Mesothelial cell of epicardium (in vitro differentiated cells): ENCODE results near the gene KRTAP6-1. TPM values are rescaled to one million over a fixed set of nuclear protein-coding genes. Genes with fewer than 3 reads are reported as not detected.

Experiments used
- DNase-seq, 2 experiments: peaks; one replicate each; pipeline ENCODE4 v3.0.0; 2021; ENCODE audit warnings: low spot score in 2 of 2; ENCODE audit not compliant: unreplicated experiment in 2 of 2
- H3K27ac Mint-ChIP-seq: 2 replicates; pipeline ENCODE4 v1.8.0; 2021; ENCODE audit warnings: mixed read lengths
- H3K27me3 Mint-ChIP-seq: 2 replicates; pipeline ENCODE4 v1.8.0; 2021; ENCODE audit warnings: low read depth, mixed read lengths
- H3K36me3 Mint-ChIP-seq: 2 replicates; pipeline ENCODE4 v1.8.0; 2021; ENCODE audit warnings: mixed read lengths
- H3K4me1 Mint-ChIP-seq: 2 replicates; pipeline ENCODE4 v1.8.0; 2021; ENCODE audit warnings: mixed read lengths
- H3K4me3 Mint-ChIP-seq: 2 replicates; pipeline ENCODE4 v1.8.0; 2021; ENCODE audit warnings: mild to moderate bottlenecking, moderate library complexity, mixed read lengths
- H3K9me3 Mint-ChIP-seq: 2 replicates; pipeline ENCODE4 v1.8.0; 2021; ENCODE audit warnings: mixed read lengths
- total RNA-seq: library from RNA; stranded (reverse); gene quantifications from 3 replicates; pipeline ENCODE4 v1.2.1, GENCODE V29; 2021
- TF ChIP-seq, protein P1 (sequence below): fragments of 200-600 bp; sonication (generic); IDR thresholded peaks from one replicate; pipeline ENCODE4 v1.5.0; 2021; ENCODE audit warnings: antibody characterized with exemption; ENCODE audit not compliant: unreplicated experiment

KRTAP6-1 gene
- total RNA-seq, 1 donor from 2014 or later = not detected

DNA sequence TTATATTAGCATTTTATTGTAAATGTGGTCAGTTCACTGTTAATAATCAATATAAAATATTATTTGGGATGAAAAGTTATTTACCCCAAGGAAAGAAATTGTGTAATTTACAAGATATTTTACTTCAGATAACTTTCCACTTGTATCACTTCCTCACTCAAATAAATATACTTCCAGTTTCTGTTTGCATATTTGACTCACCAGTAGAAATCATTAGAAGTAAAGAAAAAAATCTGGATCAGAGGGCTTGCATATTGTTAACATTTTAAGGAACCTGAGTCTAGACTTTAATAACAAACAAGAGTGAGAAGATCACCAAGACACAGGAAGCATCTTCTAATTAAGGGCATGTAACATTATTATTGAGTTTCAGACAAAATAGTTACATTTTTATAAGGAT, 6.3 kb upstream of the KRTAP6-1 start:
- Mint-ChIP-seq H3K4me1 (no peaks in the 10 kb centered on the region), H3K4me3 (no peak overlapping the region), H3K27me3 (no peaks in the 10 kb centered on the region), H3K9me3 (peaks cover 56% of the 10 kb centered on the region), H3K36me3 (no peaks in the 10 kb centered on the region), H3K27ac (no peak overlapping the region)
- no peak for DNase-seq
- TF ChIP-seq, protein P1, sequence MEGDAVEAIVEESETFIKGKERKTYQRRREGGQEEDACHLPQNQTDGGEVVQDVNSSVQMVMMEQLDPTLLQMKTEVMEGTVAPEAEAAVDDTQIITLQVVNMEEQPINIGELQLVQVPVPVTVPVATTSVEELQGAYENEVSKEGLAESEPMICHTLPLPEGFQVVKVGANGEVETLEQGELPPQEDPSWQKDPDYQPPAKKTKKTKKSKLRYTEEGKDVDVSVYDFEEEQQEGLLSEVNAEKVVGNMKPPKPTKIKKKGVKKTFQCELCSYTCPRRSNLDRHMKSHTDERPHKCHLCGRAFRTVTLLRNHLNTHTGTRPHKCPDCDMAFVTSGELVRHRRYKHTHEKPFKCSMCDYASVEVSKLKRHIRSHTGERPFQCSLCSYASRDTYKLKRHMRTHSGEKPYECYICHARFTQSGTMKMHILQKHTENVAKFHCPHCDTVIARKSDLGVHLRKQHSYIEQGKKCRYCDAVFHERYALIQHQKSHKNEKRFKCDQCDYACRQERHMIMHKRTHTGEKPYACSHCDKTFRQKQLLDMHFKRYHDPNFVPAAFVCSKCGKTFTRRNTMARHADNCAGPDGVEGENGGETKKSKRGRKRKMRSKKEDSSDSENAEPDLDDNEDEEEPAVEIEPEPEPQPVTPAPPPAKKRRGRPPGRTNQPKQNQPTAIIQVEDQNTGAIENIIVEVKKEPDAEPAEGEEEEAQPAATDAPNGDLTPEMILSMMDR = no peak

GRCh38 chr21:30616125-30616524, 2.4 kb upstream of the KRTAP6-1 start, which contains the start of gene KRTAP20-1:
TSS of gene KRTAP20-1 (plus strand) at chr21:30616425. CDS start at chr21:30616455, 30 bp downstream.
- peaks cover 53% of the 10 kb centered on the region for H3K9me3 Mint-ChIP-seq
- TF ChIP-seq, protein P1 = no peak
- no peaks in the 10 kb centered on the region for H3K4me1 Mint-ChIP-seq
- DNase-seq = no peak
- H3K27me3 Mint-ChIP-seq = no peaks in the 10 kb centered on the region
- H3K27ac Mint-ChIP-seq = no peak within 1 kb of the TSS
- H3K36me3 Mint-ChIP-seq = no peaks in the 10 kb centered on the region
- H3K4me3 Mint-ChIP-seq = no peak within 1 kb of the TSS

- TF ChIP-seq, protein P1 = no peak
- DNase-seq = no peak
- Mint-ChIP-seq H3K4me3 (no peak overlapping the region), H3K27ac (no peak overlapping the region), H3K4me1 (no peaks in the 10 kb centered on the region), H3K36me3 (no peaks in the 10 kb centered on the region), H3K27me3 (no peaks in the 10 kb centered on the region), H3K9me3 (peaks cover 61% of the 10 kb centered on the region)
Observed at GRCh38 chr21:30615199-30615598, 1.5 kb upstream of the KRTAP6-1 start.

- H3K4me3 Mint-ChIP-seq = no peak overlapping the region
- TF ChIP-seq, protein P1 = no peak
- no peaks in the 10 kb centered on the region for H3K4me1 Mint-ChIP-seq
- H3K36me3 Mint-ChIP-seq = no peaks in the 10 kb centered on the region
- no peak for DNase-seq
- no peaks in the 10 kb centered on the region for H3K27me3 Mint-ChIP-seq
- peaks cover 64% of the 10 kb centered on the region for H3K9me3 Mint-ChIP-seq
- no peak overlapping the region for H3K27ac Mint-ChIP-seq
Observed at GRCh38 chr21:30612132-30612531, 1.6 kb downstream of the KRTAP6-1 start.

DNA sequence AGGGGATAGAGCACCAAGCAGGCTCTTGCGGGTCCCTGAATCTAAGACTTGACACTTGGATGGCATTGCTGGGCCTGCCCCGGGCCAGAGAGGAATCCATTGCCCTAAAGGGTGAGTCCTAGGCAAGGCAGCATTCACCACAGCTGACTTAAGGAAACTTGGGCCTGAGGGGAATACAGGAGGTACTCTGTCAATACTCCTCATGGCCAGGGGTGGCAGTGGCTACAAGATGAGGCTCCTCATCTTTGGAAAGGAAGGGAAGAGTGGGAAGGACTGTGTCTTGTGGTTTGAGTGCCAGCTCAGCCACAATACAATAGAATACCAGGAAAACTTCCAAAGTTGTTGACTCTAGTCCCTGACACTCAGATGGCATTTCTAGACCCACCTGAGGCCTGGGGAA, 7.8 kb downstream of the KRTAP6-1 start:
- Mint-ChIP-seq H3K9me3 (peaks cover 56% of the 10 kb centered on the region), H3K27ac (no peak overlapping the region), H3K27me3 (no peaks in the 10 kb centered on the region), H3K4me1 (no peaks in the 10 kb centered on the region), H3K4me3 (no peak overlapping the region), H3K36me3 (no peaks in the 10 kb centered on the region)
- DNase-seq = no peak
- TF ChIP-seq, protein P1 = no peak

DNA sequence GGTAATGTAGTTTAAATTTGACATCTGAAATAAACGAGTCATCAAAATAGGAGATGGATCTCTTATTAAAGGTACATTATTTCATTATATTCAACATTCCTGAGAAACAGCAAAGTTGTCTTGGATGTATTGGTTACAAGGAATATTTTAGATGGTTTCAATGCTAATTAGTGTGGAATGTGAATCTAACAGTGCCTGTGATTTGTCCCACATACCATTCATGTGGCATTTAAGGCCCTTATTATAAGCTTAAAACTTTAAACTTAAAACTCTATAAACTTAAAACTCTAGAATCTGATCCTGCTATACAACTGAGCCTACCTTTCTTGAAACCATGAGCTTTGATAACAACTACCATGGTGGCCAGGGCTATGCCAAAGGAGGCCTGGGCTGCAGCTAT, 12.9 kb downstream of the KRTAP6-1 start, which contains the start of gene KRTAP22-1:
Gene KRTAP22-1 (plus strand): TSS at position 301 of the 400 bp plus-strand sequence.
- Mint-ChIP-seq H3K36me3 (no peaks in the 10 kb centered on the region), H3K27ac (no peak within 1 kb of the TSS), H3K4me1 (no peaks in the 10 kb centered on the region), H3K9me3 (peaks cover 53% of the 10 kb centered on the region), H3K4me3 (no peak within 1 kb of the TSS), H3K27me3 (no peaks in the 10 kb centered on the region)
- DNase-seq = no peak
- TF ChIP-seq, protein P1 = no peak
